ENCODE data around the gene DLX2. TPM values are rescaled to one million over a fixed set of nuclear protein-coding genes. Genes with fewer than 3 reads are reported as not detected.
A peak's percentile ranks its signal among the peaks of the same experiment; 100 is the strongest.

Gene DLX2
- total and polyA plus RNA-seq, 10 of the 15 experiments (the other 5 are each of a cell fraction or from before 2014, with no cell fraction given): 0.03 TPM; not detected in 9

DNA sequence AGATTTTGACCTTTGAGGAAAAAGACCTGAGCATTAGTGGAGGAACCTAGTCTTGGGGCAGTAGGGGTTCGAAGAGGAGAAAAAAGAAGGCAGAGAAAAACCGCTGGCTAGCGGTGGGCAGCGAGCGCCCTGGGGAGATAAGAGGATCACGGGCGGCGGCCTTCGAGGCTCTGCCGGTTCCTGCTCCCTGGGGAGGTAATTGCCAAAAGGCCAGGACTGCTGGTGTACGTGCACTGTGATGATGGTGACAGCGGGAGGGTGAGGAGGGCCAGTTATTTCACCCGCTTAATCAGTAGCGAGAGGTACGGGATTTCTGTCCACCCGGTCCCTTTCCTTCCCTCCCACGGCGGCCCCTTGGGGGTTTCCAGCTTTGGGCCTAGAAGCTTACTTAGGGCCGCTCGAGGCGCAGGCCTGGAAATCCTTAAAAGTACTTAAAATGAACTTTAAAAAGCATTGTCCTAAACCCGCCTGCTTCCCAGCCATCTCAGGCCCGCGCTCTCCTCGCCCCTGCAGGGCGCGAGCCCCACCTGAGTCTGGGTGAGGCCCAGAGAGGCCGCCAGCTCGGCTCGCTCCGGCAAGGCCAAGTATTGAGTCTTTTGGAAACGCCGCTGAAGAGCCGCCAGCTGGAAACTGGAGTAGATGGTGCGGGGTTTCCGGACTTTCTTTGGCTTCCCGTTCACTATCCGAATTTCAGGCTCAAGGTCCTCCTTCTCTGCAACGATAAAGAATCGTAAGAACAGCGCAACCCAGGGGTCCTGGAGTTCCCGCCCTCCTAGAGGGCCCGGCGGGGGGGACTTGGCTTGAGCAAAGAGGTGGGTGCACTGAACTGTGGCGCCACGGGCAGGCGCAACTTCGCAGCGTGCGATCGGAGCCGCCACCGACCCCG lies 1.5 kb downstream of the DLX2 start (continued):
- TF ChIP-seq, protein P1, sequence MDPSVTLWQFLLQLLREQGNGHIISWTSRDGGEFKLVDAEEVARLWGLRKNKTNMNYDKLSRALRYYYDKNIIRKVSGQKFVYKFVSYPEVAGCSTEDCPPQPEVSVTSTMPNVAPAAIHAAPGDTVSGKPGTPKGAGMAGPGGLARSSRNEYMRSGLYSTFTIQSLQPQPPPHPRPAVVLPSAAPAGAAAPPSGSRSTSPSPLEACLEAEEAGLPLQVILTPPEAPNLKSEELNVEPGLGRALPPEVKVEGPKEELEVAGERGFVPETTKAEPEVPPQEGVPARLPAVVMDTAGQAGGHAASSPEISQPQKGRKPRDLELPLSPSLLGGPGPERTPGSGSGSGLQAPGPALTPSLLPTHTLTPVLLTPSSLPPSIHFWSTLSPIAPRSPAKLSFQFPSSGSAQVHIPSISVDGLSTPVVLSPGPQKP (IDR thresholded peaks at IDR 0.05; ENCODE audit: low read depth, low read length): no peak
- TF ChIP-seq MEF2A (IDR thresholded peaks at IDR 0.05; ENCODE audit: insufficient read depth, low read depth, low read length): no peak
- TF ChIP-seq POU2F2 (IDR thresholded peaks at IDR 0.05; ENCODE audit: borderline replicate concordance, low read depth, low read length): no peak
- no peak for TF ChIP-seq POLR2AphosphoS2 (IDR thresholded peaks at IDR 0.05; ENCODE audit: low read depth, low read length)
- TF ChIP-seq GABPA (IDR thresholded peaks at IDR 0.05; ENCODE audit: low read depth): no peak
- TF ChIP-seq HDAC2 (IDR thresholded peaks at IDR 0.05): no peak
- TF ChIP-seq BRCA1 (IDR thresholded peaks at IDR 0.05; ENCODE audit: low read depth, low read length): no peak

DNA sequence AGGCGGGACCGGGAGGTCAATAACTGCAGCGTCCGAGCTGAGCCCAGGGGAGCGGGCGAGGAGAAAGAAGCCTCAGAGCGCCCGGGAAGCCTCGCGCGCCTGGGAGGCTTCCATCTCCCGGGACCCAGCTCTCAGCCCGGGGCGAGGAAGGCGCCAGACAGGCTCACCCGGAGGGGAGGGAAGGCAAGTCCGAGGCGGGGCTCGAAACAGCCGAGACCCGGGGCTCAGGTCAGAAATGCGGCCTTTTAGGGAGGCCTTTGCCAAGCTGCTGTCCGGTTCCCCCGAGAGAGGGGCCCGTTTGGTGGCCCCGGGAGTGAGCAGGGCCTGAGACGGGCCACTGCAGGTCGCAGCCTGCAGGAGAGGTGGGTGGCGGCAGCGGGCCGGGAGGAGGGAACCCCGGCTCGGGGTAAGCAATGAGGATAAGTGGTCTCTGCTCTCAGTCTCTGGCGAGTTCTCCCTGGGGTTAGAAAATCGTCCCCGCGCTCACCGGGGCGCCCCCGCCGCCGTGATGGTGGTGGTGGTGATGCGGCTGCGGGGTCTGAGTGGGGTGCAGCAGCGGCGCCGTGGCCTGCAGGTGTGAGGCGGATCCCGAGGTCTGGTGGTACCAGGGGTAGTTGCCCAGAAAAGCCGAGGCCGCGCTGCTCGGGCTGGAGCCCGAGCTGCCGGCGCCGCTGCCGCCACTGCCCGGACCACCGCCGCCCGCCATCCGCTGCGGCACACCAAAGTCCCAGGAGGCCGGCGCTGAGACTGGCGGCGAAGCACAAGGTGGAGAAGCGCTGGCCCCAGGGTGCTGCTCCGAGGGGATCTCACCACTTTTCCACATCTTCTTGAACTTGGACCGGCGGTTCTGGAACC lies 2.4 kb downstream of the DLX2 start:
- no TSS peak for BruUV-seq (replicated peaks)
- ATAC-seq (no peak), FAIRE-seq (no peak), DNase-seq (ENCODE audit: low read depth, low spot score) (no peak)
- H3K36me3 ChIP-seq (ENCODE audit: control insufficient read depth in 2 of 2, insufficient read depth in 2 of 2, low read length in 1 of 2): no peaks in the 10 kb centered on the region
- no peaks in the 10 kb centered on the region for H3K9me3 ChIP-seq (replicated peaks; ENCODE audit: control insufficient read depth, insufficient read depth, low read length)
- H3K4me3 ChIP-seq: peak overlapping the region; percentile 27; the same call in 1 of the 2 replicates
- peaks cover 28 to 45% of the 10 kb centered on the region in 2 experiments for H3K27me3 ChIP-seq (replicated peaks in 1 of 2; ENCODE audit: control insufficient read depth in 2 of 2, insufficient read depth in 2 of 2, low read length in 1 of 2)
- 4% methylated on average over 59 of the region's 72 CpGs for WGBS (ENCODE audit: insufficient coverage, insufficient replicate concordance, low lambda C conversion rate, missing lambda C conversion rate)
- H4K20me1 ChIP-seq (ENCODE audit: control insufficient read depth, insufficient read depth): no peaks in the 10 kb centered on the region
- SMC1A ChIA-PET (ENCODE audit: uncharacterized antibody, unreplicated experiment): no interaction called here
- H2AFZ ChIP-seq (ENCODE audit: control insufficient read depth, low read depth, low read length): no peak overlapping the region; the same call in 1 of the 2 replicates
- POLR2A ChIA-PET: interaction anchor here (0.9 kb wide), 1 partner anchor 388 kb away, joined by 3 read pairs; no protein-coding TSS in a partner anchor
- RAD21 ChIA-PET (ENCODE audit: unreplicated experiment): interaction anchor here (0.9 kb wide), 1 partner anchor 448 kb away, joined by 3 read pairs; no protein-coding TSS in a partner anchor
- CTCF ChIA-PET: interaction anchor here (0.6 to 9.9 kb wide), 5 partner anchors 27 to 578 kb away, joined by 3 to 212 read pairs (median 3); no protein-coding TSS in a partner anchor
- no peak overlapping the region for H3K9ac ChIP-seq (ENCODE audit: control insufficient read depth, insufficient read depth, low read length)
- in situ Hi-C loops (cut with MboI): loop anchor here (10.0 to 25.0 kb wide), 3 partner anchors 288 to 1126 kb away; no protein-coding TSS in a partner anchor
- H3K79me2 ChIP-seq (ENCODE audit: control insufficient read depth, insufficient read depth, low read length): no peaks in the 10 kb centered on the region
- peaks cover 39% of the 10 kb centered on the region for H3K4me1 ChIP-seq (ENCODE audit: control insufficient read depth, insufficient read depth, low read length)
- H3K4me2 ChIP-seq (ENCODE audit: control insufficient read depth, insufficient read depth): peak overlapping the region; percentile 61
- intact Hi-C loops (cut with micrococcal nuclease; ENCODE audit: unreplicated experiment): loop anchor here (5.0 to 10.0 kb wide), 2 partner anchors 103 to 146 kb away; partner anchors contain the start of gene METAP1D
- H3K27ac ChIP-seq (ENCODE audit: control insufficient read depth, insufficient read depth): no peak overlapping the region
- TF ChIP-seq, protein P2, sequence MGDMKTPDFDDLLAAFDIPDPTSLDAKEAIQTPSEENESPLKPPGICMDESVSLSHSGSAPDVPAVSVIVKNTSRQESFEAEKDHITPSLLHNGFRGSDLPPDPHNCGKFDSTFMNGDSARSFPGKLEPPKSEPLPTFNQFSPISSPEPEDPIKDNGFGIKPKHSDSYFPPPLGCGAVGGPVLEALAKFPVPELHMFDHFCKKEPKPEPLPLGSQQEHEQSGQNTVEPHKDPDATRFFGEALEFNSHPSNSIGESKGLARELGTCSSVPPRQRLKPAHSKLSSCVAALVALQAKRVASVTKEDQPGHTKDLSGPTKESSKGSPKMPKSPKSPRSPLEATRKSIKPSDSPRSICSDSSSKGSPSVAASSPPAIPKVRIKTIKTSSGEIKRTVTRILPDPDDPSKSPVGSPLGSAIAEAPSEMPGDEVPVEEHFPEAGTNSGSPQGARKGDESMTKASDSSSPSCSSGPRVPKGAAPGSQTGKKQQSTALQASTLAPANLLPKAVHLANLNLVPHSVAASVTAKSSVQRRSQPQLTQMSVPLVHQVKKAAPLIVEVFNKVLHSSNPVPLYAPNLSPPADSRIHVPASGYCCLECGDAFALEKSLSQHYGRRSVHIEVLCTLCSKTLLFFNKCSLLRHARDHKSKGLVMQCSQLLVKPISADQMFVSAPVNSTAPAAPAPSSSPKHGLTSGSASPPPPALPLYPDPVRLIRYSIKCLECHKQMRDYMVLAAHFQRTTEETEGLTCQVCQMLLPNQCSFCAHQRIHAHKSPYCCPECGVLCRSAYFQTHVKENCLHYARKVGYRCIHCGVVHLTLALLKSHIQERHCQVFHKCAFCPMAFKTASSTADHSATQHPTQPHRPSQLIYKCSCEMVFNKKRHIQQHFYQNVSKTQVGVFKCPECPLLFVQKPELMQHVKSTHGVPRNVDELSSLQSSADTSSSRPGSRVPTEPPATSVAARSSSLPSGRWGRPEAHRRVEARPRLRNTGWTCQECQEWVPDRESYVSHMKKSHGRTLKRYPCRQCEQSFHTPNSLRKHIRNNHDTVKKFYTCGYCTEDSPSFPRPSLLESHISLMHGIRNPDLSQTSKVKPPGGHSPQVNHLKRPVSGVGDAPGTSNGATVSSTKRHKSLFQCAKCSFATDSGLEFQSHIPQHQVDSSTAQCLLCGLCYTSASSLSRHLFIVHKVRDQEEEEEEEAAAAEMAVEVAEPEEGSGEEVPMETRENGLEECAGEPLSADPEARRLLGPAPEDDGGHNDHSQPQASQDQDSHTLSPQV (IDR thresholded peaks at IDR 0.05): no peak
- TF ChIP-seq TCF3 (IDR thresholded peaks at IDR 0.05; ENCODE audit: borderline replicate concordance, insufficient read depth, low read depth, low read length): no peak
- no peak for TF ChIP-seq TBL1XR1 (IDR thresholded peaks at IDR 0.05; ENCODE audit: low read depth, low read length)
- peak; percentile 80 for TF ChIP-seq SUZ12 (IDR thresholded peaks at IDR 0.05; ENCODE audit: unreplicated experiment)
- TF ChIP-seq BACH1 (IDR thresholded peaks at IDR 0.05; ENCODE audit: borderline replicate concordance): no peak
- no peak for TF ChIP-seq TCF7 (IDR thresholded peaks at IDR 0.05; ENCODE audit: borderline replicate concordance)
- 0 out of 2 replicates have a peak, but pooled peaks have one; percentile 7 for TF ChIP-seq YY1 (IDR thresholded peaks at IDR 0.05; ENCODE audit: low read depth, low read length)
- TF ChIP-seq ZNF622 (IDR thresholded peaks at IDR 0.05): no peak
- no peak for TF ChIP-seq NBN (IDR thresholded peaks at IDR 0.05)
